H7 (cell line): ENCODE data around the gene GPC5. TPM values are rescaled to one million over a fixed set of nuclear protein-coding genes. Genes with fewer than 3 reads are reported as not detected.

Experiments used
- DNase-seq: peaks from one replicate; pipeline ENCODE4 v3.0.0; 2012
- H3K27me3 ChIP-seq: 2 replicates; pipeline ENCODE4 v1.6.0; 2011; ENCODE audit warnings: mild to moderate bottlenecking, low read length; ENCODE audit not compliant: control insufficient read depth, insufficient read depth
- H3K36me3 ChIP-seq: replicated peaks from 2 replicates; pipeline ENCODE4 v1.5.1; 2011; ENCODE audit warnings: low read length; ENCODE audit not compliant: control insufficient read depth, insufficient read depth
- H3K4me3 ChIP-seq: 2 replicates; pipeline ENCODE4 v1.5.1; 2011; ENCODE audit warnings: low read depth, mild to moderate bottlenecking, control low read depth, low read length, moderate library complexity; ENCODE audit not compliant: insufficient read depth
- total RNA-seq: library from RNA; depleted of rRNA; stranded (reverse); fragments of >200 nt; shearing (Covaris generic); gene quantifications from 2 replicates; pipeline ENCODE4 v1.2.3, GENCODE V29; 2014

The GPC5 gene
- total RNA-seq, 1 experiment from 2014 or later = 0.07 TPM

- DNase-seq = no peak
- H3K4me3 ChIP-seq = no peak overlapping the region
- H3K27me3 ChIP-seq = no peaks in the 10 kb centered on the region
- no peaks in the 10 kb centered on the region for H3K36me3 ChIP-seq
These were observed 550.3 kb downstream of the GPC5 start for GRCh38 chr13:91948736-91949135.

GRCh38 chr13:91950803-91951202 is 552.4 kb downstream of the GPC5 start:
- Histone ChIP-seq H3K36me3 (no peaks in the 10 kb centered on the region), H3K4me3 (no peak overlapping the region), H3K27me3 (no peaks in the 10 kb centered on the region)
- DNase-seq = no peak

GRCh38 chr13:91955546-91956355 is 557.3 kb downstream of the GPC5 start:
- no peak for DNase-seq
- no peaks in the 10 kb centered on the region for H3K27me3 ChIP-seq
- no peaks in the 10 kb centered on the region for H3K36me3 ChIP-seq
- no peak overlapping the region for H3K4me3 ChIP-seq

GRCh38 chr13:91960947-91961346 is 562.5 kb downstream of the GPC5 start:
- no peak for DNase-seq
- no peaks in the 10 kb centered on the region for H3K36me3 ChIP-seq
- H3K4me3 ChIP-seq = no peak overlapping the region
- no peaks in the 10 kb centered on the region for H3K27me3 ChIP-seq

- Histone ChIP-seq H3K36me3 (no peaks in the 10 kb centered on the region), H3K27me3 (no peaks in the 10 kb centered on the region), H3K4me3 (no peak overlapping the region)
- DNase-seq = no peak
These were observed 564.5 kb downstream of the GPC5 start for GRCh38 chr13:91962946-91963345.

DNA sequence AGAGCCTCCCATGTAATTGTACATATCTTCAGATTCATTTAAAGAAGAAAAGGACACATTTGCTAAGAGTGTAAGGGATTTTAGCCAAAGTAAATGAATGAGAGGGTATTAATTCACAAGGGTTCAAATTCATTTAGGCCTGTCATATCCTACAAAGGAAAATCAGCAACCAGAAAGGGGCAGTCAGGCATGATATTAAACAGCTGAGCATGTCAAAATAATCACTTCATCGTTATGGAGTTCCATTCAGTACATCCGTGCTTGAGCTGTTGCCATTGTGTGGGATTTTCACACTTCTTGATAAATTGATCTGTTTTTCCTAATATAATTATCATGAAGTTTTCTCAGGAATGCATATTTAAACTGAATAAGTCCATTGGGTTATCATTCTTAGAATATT is 567.1 kb downstream of the GPC5 start:
- no peaks in the 10 kb centered on the region for H3K27me3 ChIP-seq
- no peaks in the 10 kb centered on the region for H3K36me3 ChIP-seq
- no peak for DNase-seq
- H3K4me3 ChIP-seq = no peak overlapping the region

- no peaks in the 10 kb centered on the region for H3K36me3 ChIP-seq
- H3K27me3 ChIP-seq = no peaks in the 10 kb centered on the region
- H3K4me3 ChIP-seq = no peak overlapping the region
- DNase-seq = no peak
These were observed 580.1 kb downstream of the GPC5 start for GRCh38 chr13:91978571-91978970.

DNA sequence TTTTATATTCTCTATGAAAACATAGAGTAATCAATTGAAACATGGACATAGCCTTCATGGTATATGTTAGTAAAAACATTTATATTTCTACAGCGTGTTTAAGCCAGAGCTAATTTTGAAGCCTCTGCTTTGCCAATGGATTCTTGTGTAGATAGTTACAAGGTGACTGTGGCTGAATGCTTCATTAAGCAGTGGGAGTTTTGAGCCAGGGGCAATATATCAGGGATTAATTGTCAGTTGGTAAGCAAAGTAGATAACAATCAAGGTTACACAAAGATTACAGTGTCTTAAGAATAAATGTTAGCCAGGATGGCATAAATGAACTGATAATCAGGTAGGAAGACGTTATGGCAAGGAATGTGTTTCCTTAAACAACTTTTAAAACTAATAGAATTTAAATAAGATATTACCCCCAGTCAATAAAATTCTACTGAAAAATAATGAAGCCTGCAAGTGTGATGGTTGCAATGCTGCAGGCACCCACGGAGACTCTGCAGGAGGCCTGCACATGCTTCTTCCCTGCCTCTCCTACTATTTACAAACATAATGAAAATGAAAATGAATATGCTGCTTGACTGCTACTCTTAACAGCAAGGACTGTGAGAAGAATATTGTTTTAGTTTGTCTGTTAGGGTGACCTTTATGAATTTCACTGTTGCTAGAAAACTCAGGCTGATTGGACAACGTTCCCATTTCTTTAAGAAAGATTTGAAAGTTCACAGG is 588.5 kb downstream of the GPC5 start:
- DNase-seq = no peak
- Histone ChIP-seq H3K27me3 (no peaks in the 10 kb centered on the region), H3K4me3 (no peak overlapping the region), H3K36me3 (no peaks in the 10 kb centered on the region)

DNA sequence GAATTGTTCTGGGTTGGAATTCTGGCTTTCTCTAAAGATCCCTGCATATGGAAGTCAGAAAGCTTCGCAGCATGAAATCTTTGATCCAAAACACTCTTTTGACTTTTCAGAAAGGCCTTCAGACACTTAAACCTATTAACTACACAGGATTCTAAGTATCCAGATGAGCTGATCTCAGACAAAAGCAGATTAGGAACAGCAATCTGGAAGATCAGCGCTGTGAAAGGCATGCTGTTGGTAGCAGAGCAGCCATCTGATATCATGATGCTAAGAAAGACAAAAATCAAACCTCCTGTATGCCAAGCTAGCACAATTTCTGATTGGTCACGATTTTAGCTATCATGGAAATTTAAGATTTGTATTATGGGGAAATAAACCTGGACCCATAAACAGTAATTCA is 589.9 kb downstream of the GPC5 start:
- no peak overlapping the region for H3K4me3 ChIP-seq
- H3K27me3 ChIP-seq = no peaks in the 10 kb centered on the region
- no peaks in the 10 kb centered on the region for H3K36me3 ChIP-seq
- DNase-seq = no peak

GRCh38 chr13:92012787-92013186 is 614.4 kb downstream of the GPC5 start:
- Histone ChIP-seq H3K4me3 (no peak overlapping the region), H3K36me3 (no peaks in the 10 kb centered on the region), H3K27me3 (no peaks in the 10 kb centered on the region)
- no peak for DNase-seq

DNA sequence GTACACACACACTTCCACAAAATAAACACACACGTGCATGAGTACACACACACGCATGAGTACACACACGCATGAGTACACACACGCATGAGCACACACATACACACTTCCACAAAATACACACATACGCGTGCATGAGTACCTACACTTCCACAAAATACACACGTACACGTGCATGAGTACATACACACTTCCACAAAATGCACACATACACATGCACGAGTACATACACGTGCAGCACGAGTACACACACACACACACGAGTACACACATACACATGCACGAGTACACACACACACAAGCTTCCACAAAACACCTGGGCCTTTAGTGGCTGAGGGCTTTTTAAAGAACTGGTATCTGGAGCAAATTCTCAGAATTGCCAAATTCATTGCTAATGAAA is 619.3 kb downstream of the GPC5 start:
- Histone ChIP-seq H3K36me3 (no peaks in the 10 kb centered on the region), H3K27me3 (no peaks in the 10 kb centered on the region), H3K4me3 (no peak overlapping the region)
- no peak for DNase-seq

DNA sequence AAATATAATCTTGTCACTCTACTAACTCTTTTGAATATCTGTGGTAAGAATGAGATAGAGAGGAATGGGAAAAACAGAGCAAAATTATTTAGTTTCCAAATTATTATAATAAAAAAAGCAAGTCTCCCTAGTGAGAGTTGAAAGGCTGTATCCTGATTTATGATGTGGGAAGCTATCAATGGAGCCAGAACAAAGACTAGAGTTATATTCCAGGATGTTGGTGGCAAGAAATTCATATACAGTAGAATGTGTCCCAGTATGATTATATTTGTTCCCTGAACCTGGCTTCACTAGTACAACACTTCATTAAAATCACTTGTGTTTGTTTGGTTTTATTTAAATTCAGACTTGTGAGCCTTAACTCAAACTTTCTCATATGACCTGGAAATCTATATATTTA is 630.3 kb downstream of the GPC5 start:
- Histone ChIP-seq H3K36me3 (no peaks in the 10 kb centered on the region), H3K4me3 (no peak overlapping the region), H3K27me3 (no peaks in the 10 kb centered on the region)
- DNase-seq = no peak

DNA sequence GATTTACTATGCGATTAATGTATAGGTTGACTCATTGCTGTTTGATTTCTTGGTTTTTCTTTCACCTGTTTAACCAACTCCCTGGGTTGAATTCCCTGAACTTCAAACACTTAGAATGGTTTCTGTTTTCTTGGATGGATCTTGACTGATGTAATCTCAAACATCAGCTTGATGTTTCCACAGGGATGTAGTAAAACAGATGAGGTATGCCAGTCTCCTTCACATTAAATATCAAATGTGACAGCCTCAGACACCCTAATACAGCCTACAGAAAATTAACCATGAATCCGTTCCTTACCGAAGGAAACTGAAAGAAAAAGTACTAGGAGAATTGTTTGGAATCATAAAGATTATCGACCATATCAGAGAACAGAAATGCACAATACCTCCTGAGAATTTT is 631.2 kb downstream of the GPC5 start:
- H3K4me3 ChIP-seq = no peak overlapping the region
- no peaks in the 10 kb centered on the region for H3K27me3 ChIP-seq
- H3K36me3 ChIP-seq = no peaks in the 10 kb centered on the region
- no peak for DNase-seq

DNA sequence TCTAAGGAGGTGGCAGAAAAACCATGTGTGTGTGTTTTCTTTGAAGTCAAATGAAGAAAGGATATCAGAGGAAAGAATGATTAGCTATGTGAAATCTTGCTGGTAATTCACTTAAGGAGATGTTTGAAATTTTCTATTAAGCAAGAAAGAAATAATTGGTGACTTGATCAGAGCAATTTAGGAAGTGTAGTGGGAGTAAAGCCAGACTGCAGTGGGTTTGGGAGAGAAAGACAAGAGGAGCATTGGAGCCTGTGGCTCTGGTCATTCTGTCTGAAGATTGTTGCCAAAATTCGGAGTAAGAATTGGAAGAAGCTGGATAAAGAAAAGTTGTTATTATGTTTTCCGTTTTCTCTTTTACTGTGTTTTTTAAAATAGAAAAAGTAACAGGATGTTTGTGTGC is 640.5 kb downstream of the GPC5 start:
- Histone ChIP-seq H3K27me3 (no peaks in the 10 kb centered on the region), H3K4me3 (no peak overlapping the region), H3K36me3 (no peaks in the 10 kb centered on the region)
- no peak for DNase-seq

DNA sequence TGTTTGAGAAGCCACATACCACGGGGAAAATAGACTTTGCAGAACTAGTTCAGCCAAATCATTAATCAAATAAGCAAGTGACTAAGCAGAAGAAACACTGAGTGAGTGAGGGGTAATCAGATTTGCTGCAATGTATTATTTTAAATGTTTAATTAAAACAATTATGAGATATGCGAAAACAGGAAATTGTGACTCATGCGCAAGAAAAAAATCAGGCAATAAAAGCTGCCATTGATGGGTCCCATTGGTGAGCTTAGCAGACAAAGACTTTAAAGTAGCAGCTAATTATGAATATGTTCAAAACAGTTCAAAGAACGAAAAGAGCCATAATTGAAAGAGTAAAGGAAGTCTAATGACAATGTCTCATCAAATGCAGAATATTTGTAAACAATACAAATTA is 644.1 kb downstream of the GPC5 start:
- H3K36me3 ChIP-seq = no peaks in the 10 kb centered on the region
- H3K4me3 ChIP-seq = no peak overlapping the region
- no peaks in the 10 kb centered on the region for H3K27me3 ChIP-seq
- no peak for DNase-seq
